HG03196 (cell line): ENCODE results near the gene PTPN14.
"Not testable (repeated sequence)": the region's sequence is repeated elsewhere in the genome, so short reads cannot be mapped to it uniquely, and the experiment has no call there.

ENCODE experiments used
- ATAC-seq: cut with Tn5 transposase; IDR thresholded peaks from one replicate; pipeline ENCODE4 v1.9.1; 2021; ENCODE audit not compliant: unreplicated experiment

PTPN14 gene

DNA sequence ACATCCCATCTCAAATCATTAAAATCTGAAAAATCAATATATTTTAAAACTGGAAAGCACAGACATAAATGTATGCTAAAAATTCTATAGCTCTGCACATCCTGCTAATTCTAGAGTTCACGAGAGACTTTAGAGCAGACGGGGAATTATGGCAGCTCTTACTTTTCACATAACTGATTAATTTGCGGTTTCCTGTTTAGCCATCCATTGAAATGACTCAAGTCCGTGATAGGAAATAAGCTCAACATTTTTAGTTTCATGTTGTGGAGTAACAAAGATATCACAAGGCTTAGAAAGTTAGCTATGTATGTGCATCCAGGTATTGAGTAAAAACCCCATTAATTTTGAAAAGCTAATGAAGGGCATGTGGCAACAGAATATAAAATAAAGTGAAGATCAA is 147.2 kb downstream of the PTPN14 start:
- peak; percentile 81 for ATAC-seq

- ATAC-seq = no peak
Observed at GRCh38 chr1:214403431-214403830, 148.0 kb downstream of the PTPN14 start.

DNA sequence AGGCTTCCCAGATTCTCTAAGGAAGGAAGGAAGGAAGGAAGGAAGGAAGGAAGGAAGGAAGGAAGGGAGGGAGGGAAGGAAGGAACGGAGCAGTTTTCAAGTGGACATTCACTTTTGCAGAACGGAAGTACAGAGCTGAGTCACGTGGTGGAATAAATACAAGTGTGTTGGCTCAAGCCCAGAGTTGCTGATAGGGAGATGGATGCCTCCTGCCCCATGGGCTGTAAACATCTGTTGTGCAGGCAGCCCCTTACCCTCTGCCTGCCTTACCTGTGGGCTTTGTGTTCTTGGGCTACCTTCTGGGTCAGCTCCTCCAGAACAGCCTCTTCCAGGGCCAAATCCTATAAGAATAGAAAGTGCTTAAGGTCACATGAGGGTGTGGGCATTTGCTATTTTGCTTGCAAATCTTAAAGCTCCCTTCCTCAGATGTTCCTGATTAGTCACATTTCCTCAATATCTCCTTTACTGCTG is 148.8 kb downstream of the PTPN14 start:
- ATAC-seq = no peak

- ATAC-seq = no peak
Observed at GRCh38 chr1:214401666-214402065, 149.7 kb downstream of the PTPN14 start.

GRCh38 chr1:214400131-214400530 is 151.3 kb downstream of the PTPN14 start:
- ATAC-seq = no peak

GRCh38 chr1:214398490-214398889 is 152.9 kb downstream of the PTPN14 start:
- ATAC-seq = no peak

DNA sequence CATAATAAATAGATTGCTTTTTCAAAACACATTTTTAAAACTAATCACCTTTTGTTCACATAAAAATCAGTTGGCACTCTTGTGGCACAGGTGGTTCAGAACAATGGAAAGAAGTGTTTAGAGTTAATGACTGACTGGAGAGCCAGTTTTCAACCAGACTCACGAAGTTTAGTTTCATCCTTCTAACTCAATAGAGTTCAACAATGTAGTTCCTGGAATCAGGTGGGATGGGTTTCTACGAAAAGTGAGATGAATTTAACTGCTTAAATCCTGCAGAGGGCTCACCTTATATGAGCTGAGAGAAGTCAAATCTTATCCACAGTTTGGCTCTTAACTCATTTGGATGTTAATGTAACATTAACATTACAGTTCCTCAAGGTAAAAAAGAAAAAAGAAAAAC is 153.9 kb downstream of the PTPN14 start:
- no peak for ATAC-seq

GRCh38 chr1:214396330-214396729 is 155.1 kb downstream of the PTPN14 start:
- ATAC-seq = no peak

- not testable (repeated sequence) for ATAC-seq
Observed at GRCh38 chr1:214394569-214394968, 156.8 kb downstream of the PTPN14 start.

DNA sequence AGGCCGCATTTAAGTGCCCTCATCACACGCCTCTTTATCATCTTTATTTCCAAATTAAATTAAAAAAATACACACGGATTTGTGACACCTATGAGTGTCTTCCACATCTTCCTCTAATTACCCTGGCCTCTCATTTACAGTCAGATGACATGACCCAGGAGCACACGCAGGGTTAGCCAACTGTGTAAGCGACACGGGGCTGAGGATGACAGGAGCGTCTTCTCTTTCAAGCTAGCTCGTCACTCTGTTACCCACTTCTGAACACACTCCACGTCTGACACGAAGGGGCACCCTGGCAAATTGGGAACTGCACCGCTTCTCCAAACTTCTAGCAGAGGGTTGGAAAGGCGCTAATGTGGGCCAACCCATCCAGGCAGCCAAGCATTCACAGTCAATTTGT is 158.3 kb downstream of the PTPN14 start:
- no peak for ATAC-seq

GRCh38 chr1:214391873-214392645 is 159.3 kb downstream of the PTPN14 start:
- no peak for ATAC-seq

GRCh38 chr1:214389734-214390133 is 161.7 kb downstream of the PTPN14 start:
- no peak for ATAC-seq

DNA sequence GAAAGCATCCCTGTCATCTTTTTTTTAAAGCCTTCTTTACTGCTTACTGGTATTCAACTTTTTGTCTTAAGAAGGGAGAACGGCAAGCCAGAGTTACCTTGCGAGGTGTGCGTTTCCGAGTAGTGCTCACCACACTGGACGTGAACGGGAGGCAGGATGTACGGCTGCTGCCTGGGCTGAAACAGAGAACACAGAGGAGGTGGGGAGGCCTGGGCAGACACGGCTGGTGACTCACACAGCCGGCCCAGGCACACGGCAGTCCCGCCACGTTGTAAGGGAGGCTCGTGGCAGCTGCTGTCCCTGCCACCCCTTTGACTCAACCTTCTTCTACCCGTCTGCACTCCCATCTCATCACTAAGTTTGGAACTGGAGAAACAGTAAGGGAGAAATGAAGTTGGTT is 164.7 kb downstream of the PTPN14 start:
- ATAC-seq = no peak

DNA sequence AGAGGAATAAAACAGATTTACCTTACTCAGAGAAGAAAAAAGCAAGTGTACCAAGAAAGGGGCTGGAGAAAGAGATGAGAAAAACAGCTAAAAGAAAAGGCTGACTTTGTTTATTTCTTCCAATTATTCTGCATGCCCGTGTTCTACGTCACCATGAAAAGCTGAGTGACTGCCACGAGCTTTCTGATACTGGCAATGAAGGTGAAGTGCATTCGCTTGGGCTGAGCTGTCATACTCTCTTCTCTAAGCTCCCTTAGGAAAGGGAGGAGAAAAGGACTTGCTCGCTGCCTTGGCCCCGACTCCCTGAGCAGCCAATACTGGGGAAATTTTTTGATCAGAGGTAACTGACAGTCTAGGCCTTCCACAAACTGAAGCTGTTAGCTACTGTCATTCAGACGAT is 165.1 kb downstream of the PTPN14 start:
- ATAC-seq = no peak

DNA sequence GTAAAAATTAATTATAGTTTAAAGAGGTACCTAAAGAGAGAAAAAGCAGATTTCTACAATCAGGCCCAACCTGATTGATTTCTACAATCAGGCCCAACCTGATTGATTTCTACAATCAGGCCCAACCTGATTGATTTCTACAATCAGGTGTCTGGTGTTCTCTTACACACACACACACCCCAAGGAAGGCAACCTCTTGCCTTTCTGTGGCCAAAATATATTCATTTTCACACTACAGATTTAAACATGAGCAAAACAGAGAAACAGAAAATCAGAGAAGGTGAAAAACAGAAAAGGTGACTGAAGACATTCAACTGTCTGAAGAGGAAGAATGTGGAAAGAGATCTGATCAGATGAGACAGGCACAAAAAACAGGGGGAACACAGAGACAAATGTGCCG is 166.0 kb downstream of the PTPN14 start:
- no peak for ATAC-seq

DNA sequence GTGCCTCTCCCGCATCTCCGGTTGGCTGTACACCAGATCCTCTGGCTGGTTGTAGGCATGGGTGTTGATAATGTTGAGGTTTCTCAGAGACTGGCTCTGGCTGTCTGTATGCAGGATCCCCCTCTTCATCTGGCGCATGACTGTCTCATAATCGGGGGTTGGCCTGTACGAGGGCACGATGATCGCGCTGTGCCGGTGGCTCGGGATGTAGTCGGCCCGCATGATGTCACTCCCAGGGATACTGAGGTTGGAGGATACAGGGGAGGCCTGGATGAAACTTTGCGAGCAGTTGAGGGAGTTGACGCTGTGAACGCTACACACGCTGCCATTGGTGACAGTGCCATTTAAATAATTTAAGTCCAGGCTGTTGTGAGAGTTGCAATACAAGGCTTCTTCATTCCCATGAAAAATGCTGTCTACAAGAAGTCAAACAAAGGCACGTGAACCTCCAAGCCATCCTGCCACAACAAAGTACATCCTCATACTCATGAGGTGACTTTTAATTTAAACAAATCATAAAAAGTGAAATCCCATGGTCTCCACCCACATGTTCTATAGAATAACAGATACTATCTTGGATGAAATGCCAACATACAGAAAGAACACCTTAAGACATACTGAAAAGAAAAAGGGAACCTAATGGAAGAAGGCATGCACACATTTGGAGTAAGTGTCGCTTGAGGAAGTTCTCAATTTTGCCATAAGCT is 166.9 kb downstream of the PTPN14 start:
- no peak for ATAC-seq

DNA sequence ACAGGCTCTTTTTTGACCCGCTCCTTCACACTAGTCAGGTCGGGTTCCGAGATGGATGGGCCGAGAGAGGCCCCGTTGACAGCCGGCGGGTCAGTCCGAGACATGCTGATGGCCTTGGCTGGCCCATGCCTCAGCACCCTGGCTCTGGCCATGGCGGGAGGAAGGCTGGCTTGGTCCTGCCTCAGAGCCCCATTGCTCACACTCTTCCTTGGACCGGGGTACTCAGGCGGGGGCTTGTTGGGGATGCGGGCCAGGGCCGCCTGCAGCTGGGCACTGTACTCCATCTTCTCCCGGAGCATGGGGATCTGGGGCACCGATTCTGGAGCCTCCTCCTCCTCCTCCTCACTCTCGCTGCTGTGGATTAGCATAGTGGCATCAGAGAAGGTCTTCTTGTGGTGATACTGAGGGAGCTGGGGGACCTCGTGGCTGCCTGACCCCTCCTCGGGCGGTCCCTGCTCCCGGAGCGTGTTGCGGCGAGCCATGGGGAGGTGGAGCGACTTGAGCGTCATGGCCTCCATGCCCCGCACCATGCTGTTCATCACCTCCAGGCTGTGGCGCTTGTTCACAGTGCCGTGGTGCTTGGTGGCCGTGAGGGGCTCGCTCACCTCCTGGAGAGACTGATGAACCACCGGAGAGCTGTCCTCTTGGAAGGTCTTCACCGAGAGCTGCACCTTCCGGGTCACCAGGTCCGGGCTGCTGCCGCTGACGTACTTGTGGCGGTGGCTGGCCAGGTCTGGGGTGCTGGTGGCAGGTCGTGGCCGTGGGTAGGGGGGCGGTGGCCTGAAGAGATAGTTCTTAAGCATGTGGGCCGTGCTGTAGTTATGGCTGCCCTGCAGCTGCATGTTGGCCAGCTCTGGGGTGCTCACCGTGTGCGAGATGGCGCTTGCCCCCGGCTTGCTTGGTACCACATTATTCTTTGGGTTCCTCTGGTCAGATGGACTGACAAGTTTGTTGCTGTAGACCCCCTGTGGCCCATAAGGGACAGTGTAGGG is 167.7 kb downstream of the PTPN14 start:
- ATAC-seq = no peak

DNA sequence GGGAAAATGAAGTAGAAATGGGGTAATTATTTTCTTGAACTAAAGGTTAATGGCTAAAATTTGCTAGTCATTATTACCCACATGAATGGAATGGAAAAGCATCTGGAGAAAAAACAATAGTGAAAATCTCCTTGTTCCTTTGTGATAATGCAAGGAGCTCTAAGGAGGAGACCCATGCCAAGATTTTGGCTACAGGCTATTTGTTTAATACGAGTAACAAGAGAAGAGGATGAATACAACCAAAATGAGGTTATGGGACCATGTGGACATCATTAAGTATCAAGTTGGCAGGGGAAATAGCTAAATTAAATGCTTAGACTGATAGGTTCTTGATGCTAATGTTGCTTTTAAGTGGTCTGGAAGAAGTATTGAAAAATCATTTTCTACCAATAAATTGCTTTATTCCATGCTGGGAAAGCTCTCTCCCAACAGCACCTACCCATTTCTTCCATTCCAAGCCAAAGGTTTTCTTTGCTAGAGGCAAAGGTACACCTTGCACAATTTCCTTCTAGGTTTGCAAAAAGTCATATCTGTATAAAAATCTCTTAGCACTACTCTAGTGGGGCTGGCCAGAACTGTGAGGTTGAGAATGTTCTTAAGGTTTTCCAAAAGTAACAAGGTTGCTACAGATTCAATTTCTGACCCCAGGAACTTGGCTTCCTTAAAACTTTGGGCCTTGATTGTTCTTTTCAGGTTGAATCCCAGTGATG is 170.3 kb downstream of the PTPN14 start:
- no peak for ATAC-seq

DNA sequence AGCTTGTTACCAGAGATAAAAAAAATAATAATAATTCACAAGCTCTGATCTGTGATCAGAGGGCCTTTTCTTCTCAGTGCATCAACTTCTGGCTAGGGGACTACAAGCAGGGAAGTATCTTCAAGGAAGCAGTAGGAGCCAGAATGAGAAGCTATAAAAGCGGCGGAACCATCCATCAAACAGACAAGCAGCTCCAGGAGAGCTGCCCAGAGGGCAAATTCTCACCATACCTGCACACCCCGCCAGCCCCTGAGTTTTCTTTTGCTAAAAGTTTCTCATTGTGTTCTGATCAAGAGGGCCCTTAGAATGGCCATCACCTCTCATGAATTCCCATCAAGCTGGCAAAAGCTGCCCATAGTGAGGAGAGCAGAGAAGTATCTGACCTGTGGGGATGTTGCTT is 171.0 kb downstream of the PTPN14 start:
- ATAC-seq = no peak

DNA sequence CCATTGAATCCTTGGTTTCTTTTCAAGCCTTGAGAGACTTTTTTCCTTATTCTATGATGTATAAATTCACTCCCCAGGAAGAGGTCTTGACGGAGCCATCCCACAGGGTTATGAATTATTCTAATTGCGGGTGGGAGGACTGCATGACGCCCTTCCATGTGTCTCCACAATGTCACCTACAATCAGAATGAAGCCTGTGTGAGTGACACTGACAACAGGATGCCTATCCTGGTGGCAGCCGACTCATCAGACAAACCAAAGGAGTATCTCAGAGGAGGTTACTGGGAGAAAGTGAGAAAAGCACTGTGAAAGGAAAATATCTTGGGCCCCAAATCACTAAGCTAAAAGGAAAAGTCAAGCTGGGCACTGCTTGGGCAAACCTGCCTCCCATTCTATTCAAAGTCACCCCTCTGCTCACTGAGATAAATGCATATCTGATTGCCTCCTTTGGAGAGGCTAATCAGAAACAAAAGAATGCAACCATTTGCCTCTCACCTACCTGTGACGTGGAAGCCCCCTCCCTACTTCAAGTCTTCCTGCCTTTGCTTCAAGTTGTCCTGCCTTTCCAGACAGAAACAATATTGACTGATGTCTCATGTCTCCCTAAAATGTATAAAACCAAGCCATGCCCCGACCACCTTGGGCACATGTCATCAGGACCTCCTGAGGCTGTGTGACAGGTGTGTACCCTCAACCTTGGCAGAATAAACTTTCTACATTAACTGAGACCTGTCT is 172.0 kb downstream of the PTPN14 start:
- no peak for ATAC-seq
